HEK293 (cell line): ENCODE measurements around the gene ZNF772.

ENCODE experiments used
- ZNF112 ChIP-seq: fragments of 450-650 bp; formaldehyde crosslinking; IDR thresholded peaks from 2 replicates; pipeline ENCODE4 v1.5.0; 2017; ENCODE audit warnings: missing biosample characterization, missing genetic modification characterization
- ZNF133 ChIP-seq: fragments of 450-650 bp; formaldehyde crosslinking; IDR thresholded peaks from 2 replicates; pipeline ENCODE4 v1.5.1; 2016; ENCODE audit warnings: missing biosample characterization, missing genetic modification characterization
- ZNF138 ChIP-seq: fragments of 450-650 bp; formaldehyde crosslinking; IDR thresholded peaks from 2 replicates; pipeline ENCODE4 v1.5.1; 2016; ENCODE audit warnings: missing biosample characterization, missing genetic modification characterization, borderline replicate concordance
- ZNF2 ChIP-seq: fragments of 450-650 bp; formaldehyde crosslinking; IDR thresholded peaks from 2 replicates; pipeline ENCODE4 v1.5.1; 2016; ENCODE audit warnings: missing biosample characterization, missing genetic modification characterization
- ZNF311 ChIP-seq: fragments of 450-650 bp; formaldehyde crosslinking; IDR thresholded peaks from 2 replicates; pipeline ENCODE4 v1.5.1; 2017; ENCODE audit warnings: missing biosample characterization, missing genetic modification characterization, borderline replicate concordance
- ZNF501 ChIP-seq: fragments of 450-650 bp; formaldehyde crosslinking; IDR thresholded peaks from 2 replicates; pipeline ENCODE4 v1.5.1; 2016; ENCODE audit warnings: missing biosample characterization, missing genetic modification characterization
- ZNF571 ChIP-seq: fragments of 450-650 bp; formaldehyde crosslinking; IDR thresholded peaks from 2 replicates; pipeline ENCODE4 v1.5.0; 2017; ENCODE audit warnings: missing biosample characterization, missing genetic modification characterization
- ZNF585B ChIP-seq: fragments of 450-650 bp; formaldehyde crosslinking; IDR thresholded peaks from 2 replicates; pipeline ENCODE4 v1.5.1; 2016; ENCODE audit warnings: missing biosample characterization, missing genetic modification characterization
- TF ChIP-seq, protein P1 (sequence below): fragments of 450-650 bp; formaldehyde crosslinking; IDR thresholded peaks from 2 replicates; pipeline ENCODE4 v1.5.1; 2016; ENCODE audit warnings: missing biosample characterization, missing genetic modification characterization

DNA sequence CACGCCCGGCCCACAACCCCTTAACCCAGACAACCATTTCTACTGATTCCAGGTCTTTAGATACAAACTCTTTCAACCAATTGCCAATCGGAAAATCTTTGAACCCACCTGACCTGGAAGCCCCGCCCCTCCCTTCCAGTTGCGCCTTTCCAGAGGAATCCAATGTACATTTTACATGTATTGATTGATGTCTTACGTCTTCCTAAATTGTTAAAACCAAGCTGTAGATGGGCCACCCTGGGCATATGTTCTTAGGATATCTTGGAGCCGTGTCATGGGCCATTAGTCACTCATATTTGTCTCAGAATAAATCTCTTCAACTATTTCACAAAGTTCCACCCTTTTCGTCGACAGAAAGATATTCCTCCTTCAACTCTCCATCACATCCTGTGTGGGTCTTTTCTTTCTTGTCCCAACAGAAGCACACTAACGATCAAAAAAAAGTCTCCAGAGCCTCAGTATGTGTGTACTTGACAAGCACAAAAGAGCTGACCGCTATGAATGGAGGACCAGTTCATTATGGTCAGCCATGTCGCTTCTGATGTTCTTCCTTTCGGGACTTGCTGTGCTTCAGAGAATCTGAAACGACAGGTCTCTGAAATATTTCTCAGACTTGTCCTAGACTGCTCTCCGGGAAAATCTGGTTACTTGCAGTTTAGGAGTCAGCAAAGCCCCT, 42.8 kb downstream of the ZNF772 start:
- TF ChIP-seq ZNF2 (no peak), ZNF311 (tag by site-specific recombination) (no peak), ZNF133 (tag by site-specific recombination) (no peak), ZNF112 (no peak), ZNF501 (tag by site-specific recombination) (no peak), ZNF571 (tag by site-specific recombination) (no peak), ZNF585B (tag by site-specific recombination) (no peak), ZNF138 (tag by site-specific recombination) (no peak)
- TF ChIP-seq, protein P1, sequence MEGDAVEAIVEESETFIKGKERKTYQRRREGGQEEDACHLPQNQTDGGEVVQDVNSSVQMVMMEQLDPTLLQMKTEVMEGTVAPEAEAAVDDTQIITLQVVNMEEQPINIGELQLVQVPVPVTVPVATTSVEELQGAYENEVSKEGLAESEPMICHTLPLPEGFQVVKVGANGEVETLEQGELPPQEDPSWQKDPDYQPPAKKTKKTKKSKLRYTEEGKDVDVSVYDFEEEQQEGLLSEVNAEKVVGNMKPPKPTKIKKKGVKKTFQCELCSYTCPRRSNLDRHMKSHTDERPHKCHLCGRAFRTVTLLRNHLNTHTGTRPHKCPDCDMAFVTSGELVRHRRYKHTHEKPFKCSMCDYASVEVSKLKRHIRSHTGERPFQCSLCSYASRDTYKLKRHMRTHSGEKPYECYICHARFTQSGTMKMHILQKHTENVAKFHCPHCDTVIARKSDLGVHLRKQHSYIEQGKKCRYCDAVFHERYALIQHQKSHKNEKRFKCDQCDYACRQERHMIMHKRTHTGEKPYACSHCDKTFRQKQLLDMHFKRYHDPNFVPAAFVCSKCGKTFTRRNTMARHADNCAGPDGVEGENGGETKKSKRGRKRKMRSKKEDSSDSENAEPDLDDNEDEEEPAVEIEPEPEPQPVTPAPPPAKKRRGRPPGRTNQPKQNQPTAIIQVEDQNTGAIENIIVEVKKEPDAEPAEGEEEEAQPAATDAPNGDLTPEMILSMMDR: no peak
